ENCODE data around the gene CCNY.

CCNY gene

GRCh38 chr10:35347121-35347562 is 10.8 kb downstream of the CCNY start:
- Histone ChIP-seq H3K27ac (no peak overlapping the region), H3K4me3 (ENCODE audit: low read depth in 1 of 2, low read length in 1 of 2) (no peak overlapping the region), H3K9me3 (no peaks in the 10 kb centered on the region)

DNA sequence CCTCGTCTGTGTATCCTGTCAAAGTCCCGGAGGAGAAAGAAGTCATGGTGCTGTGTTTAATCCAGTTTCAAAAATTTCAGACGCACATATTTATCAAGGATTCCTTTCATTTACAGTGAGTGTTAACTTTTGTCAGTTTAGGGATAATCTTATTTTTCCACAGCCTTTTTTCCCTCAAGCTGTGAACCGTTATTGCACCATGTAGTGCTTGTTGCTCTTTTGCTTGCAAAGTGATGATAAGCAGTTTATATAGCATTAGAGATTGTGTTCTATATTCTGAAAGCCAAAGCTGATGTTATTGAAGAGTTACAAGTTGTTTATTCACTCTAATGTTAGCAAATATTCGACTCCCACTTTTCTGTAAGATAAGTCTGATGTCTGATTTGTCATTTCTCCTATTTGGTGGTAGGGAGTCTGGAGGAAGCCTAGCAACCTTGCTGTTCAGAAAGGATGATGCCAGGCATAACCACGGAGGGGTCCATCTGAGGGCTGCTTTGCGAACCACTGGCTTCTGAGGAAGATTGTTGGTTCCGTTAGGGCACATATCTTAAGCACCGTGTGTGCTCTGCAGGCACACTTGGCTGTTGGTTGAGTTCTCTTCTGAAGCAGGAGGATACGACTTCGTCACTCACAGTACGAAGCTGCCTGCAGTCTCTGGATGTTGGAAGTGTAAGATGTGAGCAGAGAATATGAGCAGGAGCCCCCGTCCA is 11.7 kb downstream of the CCNY start:
- no peaks in the 10 kb centered on the region for H3K9me3 ChIP-seq
- H3K27ac ChIP-seq, result no peak overlapping the region
- H3K4me1 ChIP-seq (ENCODE audit: control insufficient read depth in 1 of 2, insufficient read depth in 1 of 2, low read depth in 1 of 2, low read length in 1 of 2), result peaks cover 38 to 41% of the 10 kb centered on the region in 2 experiments
- no peak overlapping the region for H3K4me3 ChIP-seq (ENCODE audit: low read depth in 1 of 2, low read length in 1 of 2)
- no peaks in the 10 kb centered on the region for H3K27me3 ChIP-seq
- no peaks in the 10 kb centered on the region for H3K36me3 ChIP-seq
- TF ChIP-seq, protein P1, sequence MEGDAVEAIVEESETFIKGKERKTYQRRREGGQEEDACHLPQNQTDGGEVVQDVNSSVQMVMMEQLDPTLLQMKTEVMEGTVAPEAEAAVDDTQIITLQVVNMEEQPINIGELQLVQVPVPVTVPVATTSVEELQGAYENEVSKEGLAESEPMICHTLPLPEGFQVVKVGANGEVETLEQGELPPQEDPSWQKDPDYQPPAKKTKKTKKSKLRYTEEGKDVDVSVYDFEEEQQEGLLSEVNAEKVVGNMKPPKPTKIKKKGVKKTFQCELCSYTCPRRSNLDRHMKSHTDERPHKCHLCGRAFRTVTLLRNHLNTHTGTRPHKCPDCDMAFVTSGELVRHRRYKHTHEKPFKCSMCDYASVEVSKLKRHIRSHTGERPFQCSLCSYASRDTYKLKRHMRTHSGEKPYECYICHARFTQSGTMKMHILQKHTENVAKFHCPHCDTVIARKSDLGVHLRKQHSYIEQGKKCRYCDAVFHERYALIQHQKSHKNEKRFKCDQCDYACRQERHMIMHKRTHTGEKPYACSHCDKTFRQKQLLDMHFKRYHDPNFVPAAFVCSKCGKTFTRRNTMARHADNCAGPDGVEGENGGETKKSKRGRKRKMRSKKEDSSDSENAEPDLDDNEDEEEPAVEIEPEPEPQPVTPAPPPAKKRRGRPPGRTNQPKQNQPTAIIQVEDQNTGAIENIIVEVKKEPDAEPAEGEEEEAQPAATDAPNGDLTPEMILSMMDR (IDR thresholded peaks at IDR 0.05), result no peak

More at GRCh38 chr10:35347121-35347562, 10.8 kb downstream of the CCNY start:
- TF ChIP-seq, protein P1 (IDR thresholded peaks at IDR 0.05), result no peak
- H3K36me3 ChIP-seq, result no peaks in the 10 kb centered on the region
- H3K4me1 ChIP-seq (ENCODE audit: control insufficient read depth in 1 of 2, insufficient read depth in 1 of 2, low read depth in 1 of 2, low read length in 1 of 2), result peaks cover 29 to 32% of the 10 kb centered on the region in 2 experiments
- no peaks in the 10 kb centered on the region for H3K27me3 ChIP-seq

GRCh38 chr10:35348609-35349388 is 12.5 kb downstream of the CCNY start:
- no peaks in the 10 kb centered on the region for H3K9me3 ChIP-seq
- peaks cover 38 to 43% of the 10 kb centered on the region in 2 experiments for H3K4me1 ChIP-seq (ENCODE audit: control insufficient read depth in 1 of 2, insufficient read depth in 1 of 2, low read depth in 1 of 2, low read length in 1 of 2)
- no peaks in the 10 kb centered on the region for H3K27me3 ChIP-seq
- H3K27ac ChIP-seq, result no peak overlapping the region
- H3K36me3 ChIP-seq, result no peaks in the 10 kb centered on the region
- TF ChIP-seq, protein P1 (IDR thresholded peaks at IDR 0.05), result no peak
- H3K4me3 ChIP-seq (ENCODE audit: low read depth in 1 of 2, low read length in 1 of 2), result no peak overlapping the region

GRCh38 chr10:35349389-35349915 is 13.1 kb downstream of the CCNY start:
- no peaks in the 10 kb centered on the region for H3K36me3 ChIP-seq
- no peak overlapping the region for H3K4me3 ChIP-seq (ENCODE audit: low read depth in 1 of 2, low read length in 1 of 2)
- no peak overlapping the region for H3K27ac ChIP-seq
- TF ChIP-seq, protein P1 (IDR thresholded peaks at IDR 0.05), result no peak
- peaks cover 38 to 43% of the 10 kb centered on the region in 2 experiments for H3K4me1 ChIP-seq (ENCODE audit: control insufficient read depth in 1 of 2, insufficient read depth in 1 of 2, low read depth in 1 of 2, low read length in 1 of 2)
- H3K9me3 ChIP-seq, result no peaks in the 10 kb centered on the region
- no peaks in the 10 kb centered on the region for H3K27me3 ChIP-seq

- Histone ChIP-seq H3K27me3 (no peaks in the 10 kb centered on the region), H3K36me3 (no peaks in the 10 kb centered on the region), H3K4me3 (ENCODE audit: low read depth in 1 of 2, low read length in 1 of 2) (no peak overlapping the region), H3K4me1 (ENCODE audit: control insufficient read depth in 1 of 2, insufficient read depth in 1 of 2, low read depth in 1 of 2, low read length in 1 of 2) (peaks cover 38 to 51% of the 10 kb centered on the region in 2 experiments), H3K9me3 (no peaks in the 10 kb centered on the region), H3K27ac (peak overlapping the region; percentile 20)
- TF ChIP-seq, protein P1 (IDR thresholded peaks at IDR 0.05), result no peak
These were observed 14.7 kb downstream of the CCNY start for GRCh38 chr10:35351021-35351420.

Data from neutrophil (primary cell).